ENCODE measurements around the gene NDUFS1.

- no peak for TF ChIP-seq CTCF (conservative IDR thresholded peaks at IDR 0.05; ENCODE audit: low read length)
- no peak for TF ChIP-seq EZH2phosphoT487 (IDR thresholded peaks at IDR 0.05; ENCODE audit: borderline replicate concordance, low read depth, low read length)
Measured at GRCh38 chr2:206190111-206190510, 30.9 kb upstream of the NDUFS1 start.
